Astrocyte (in vitro differentiated cells and primary cell): ENCODE measurements around the gene C15orf39. TPM values are rescaled to one million over a fixed set of nuclear protein-coding genes. Genes with fewer than 3 reads are reported as not detected.

ENCODE experiments used
- DNase-seq: peaks from one replicate; pipeline ENCODE4 v3.0.0-alpha.2; 2010; ENCODE audit warnings: low read depth
- FAIRE-seq: peaks from 2 replicates; lab custom pipeline; 2011; peaks lifted over from hg19 to GRCh38; lab: Jason Lieb, UNC
- H2AFZ ChIP-seq: 2 replicates; pipeline ENCODE4 v1.6.0; 2012; ENCODE audit warnings: low read depth, low read length, inconsistent platforms
- H3K27ac ChIP-seq: 2 replicates; pipeline ENCODE4 v1.5.1; 2011; ENCODE audit warnings: low read depth, low read length, inconsistent platforms
- H3K27me3 ChIP-seq: 2 replicates; pipeline ENCODE4 v1.6.0; 2011; ENCODE audit warnings: low read length, inconsistent platforms; ENCODE audit not compliant: insufficient read depth
- H3K36me3 ChIP-seq: 2 replicates; pipeline ENCODE4 v1.5.1; 2011; ENCODE audit warnings: low read length, inconsistent platforms; ENCODE audit not compliant: insufficient read depth
- H3K4me1 ChIP-seq: 2 replicates; pipeline ENCODE4 v1.5.1; 2011; ENCODE audit warnings: low read length, inconsistent platforms; ENCODE audit not compliant: insufficient read depth
- H3K4me2 ChIP-seq: 2 replicates; pipeline ENCODE4 v1.6.0; 2012; ENCODE audit warnings: low read length, inconsistent platforms
- H3K4me3 ChIP-seq: 2 replicates; pipeline ENCODE4 v1.5.1; 2011; ENCODE audit warnings: low read depth, mild to moderate bottlenecking, low read length, inconsistent platforms; ENCODE audit not compliant: insufficient read depth
- H3K79me2 ChIP-seq: 2 replicates; pipeline ENCODE4 v1.6.0; 2012; ENCODE audit warnings: mild to moderate bottlenecking, low read length, inconsistent platforms; ENCODE audit not compliant: insufficient read depth
- H3K9ac ChIP-seq: 2 replicates; pipeline ENCODE4 v1.6.0; 2012; ENCODE audit warnings: mild to moderate bottlenecking, low read length, inconsistent platforms
- H3K9me3 ChIP-seq: 2 replicates; pipeline ENCODE4 v1.5.1; 2012; ENCODE audit warnings: low read depth, mild to moderate bottlenecking, low read length, inconsistent platforms; ENCODE audit not compliant: insufficient read depth
- H4K20me1 ChIP-seq: 2 replicates; pipeline ENCODE4 v1.6.0; 2012; ENCODE audit warnings: low read length, inconsistent platforms; ENCODE audit not compliant: insufficient read depth
- H3K27ac Mint-ChIP-seq: one replicate; pipeline ENCODE4 v1.8.0; 2021; ENCODE audit warnings: mild to moderate bottlenecking, mixed read lengths; ENCODE audit not compliant: unreplicated experiment
- H3K27me3 Mint-ChIP-seq: one replicate; pipeline ENCODE4 v1.8.0; 2021; ENCODE audit warnings: low read depth, mixed read lengths; ENCODE audit not compliant: unreplicated experiment
- H3K36me3 Mint-ChIP-seq: one replicate; pipeline ENCODE4 v1.8.0; 2021; ENCODE audit warnings: low read depth, mixed read lengths; ENCODE audit not compliant: unreplicated experiment
- H3K4me1 Mint-ChIP-seq: one replicate; pipeline ENCODE4 v1.8.0; 2021; ENCODE audit warnings: low read depth, mixed read lengths; ENCODE audit not compliant: unreplicated experiment
- H3K4me3 Mint-ChIP-seq: one replicate; pipeline ENCODE4 v1.8.0; 2021; ENCODE audit warnings: mild to moderate bottlenecking, moderate library complexity, mixed read lengths; ENCODE audit not compliant: unreplicated experiment
- H3K9me3 Mint-ChIP-seq: one replicate; pipeline ENCODE4 v1.8.0; 2021; ENCODE audit warnings: mild to moderate bottlenecking, mixed read lengths; ENCODE audit not compliant: unreplicated experiment
- EZH2 ChIP-seq: IDR thresholded peaks from 2 replicates; pipeline ENCODE4 v1.6.1; 2012; ENCODE audit warnings: mild to moderate bottlenecking, low read length, inconsistent platforms; ENCODE audit not compliant: insufficient read depth
- total RNA-seq: library from RNA; stranded (reverse); gene quantifications from 2 replicates; pipeline ENCODE4 v1.2.1, GENCODE V29; 2021
- TF ChIP-seq, protein P1 (sequence below): IDR thresholded peaks from 2 replicates; pipeline ENCODE4 v1.5.1; 2011; ENCODE audit warnings: low read depth, mild to moderate bottlenecking, inconsistent platforms, low read length, moderate library complexity; ENCODE audit not compliant: insufficient read depth

Gene C15orf39
- total RNA-seq, 1 donor from 2014 or later = 21.8 TPM

DNA sequence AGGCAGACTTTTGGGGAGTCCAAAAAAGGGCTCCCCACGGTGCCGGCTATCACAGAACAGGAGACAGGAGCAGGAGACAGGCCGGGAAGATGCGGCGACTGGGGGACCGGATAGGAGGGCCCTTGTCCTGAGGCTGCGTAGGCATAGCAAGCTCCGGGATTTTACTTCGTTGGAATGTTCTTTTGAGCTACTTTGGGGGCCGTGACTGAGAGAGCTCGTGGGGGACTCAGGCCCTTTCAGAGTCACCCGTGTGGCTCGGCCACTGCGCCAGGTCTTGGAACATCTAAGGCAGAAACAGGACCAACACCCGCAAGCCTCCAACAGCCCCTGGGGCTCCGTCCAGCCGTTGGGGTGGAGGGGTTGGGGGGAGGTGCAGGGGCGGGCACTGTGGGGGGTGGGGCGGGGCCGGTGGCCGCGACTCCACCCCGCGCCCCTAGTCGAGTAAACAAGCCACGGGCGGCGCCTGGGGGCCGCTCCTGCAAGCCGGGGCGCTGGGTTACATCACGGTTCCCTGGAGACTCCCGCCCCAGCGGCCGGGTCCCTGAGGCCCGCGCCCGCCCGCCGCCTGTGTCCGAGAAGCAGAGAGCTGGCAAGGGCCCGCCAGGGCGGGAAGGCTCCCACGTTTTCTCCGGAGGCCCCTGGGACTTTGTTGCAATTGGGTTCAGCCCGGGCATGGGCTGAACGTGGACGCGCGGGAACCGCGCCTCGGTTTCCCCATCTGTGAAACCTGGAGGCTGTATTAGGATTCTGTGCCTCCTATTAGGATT is 23.3 kb upstream of the C15orf39 start:
- H3K9me3 ChIP-seq = no peaks in the 10 kb centered on the region
- H3K9ac ChIP-seq = peak overlapping the region; percentile 37
- H3K27ac ChIP-seq = no peak overlapping the region
- Mint-ChIP-seq H3K27ac (no peak overlapping the region), H3K4me3 (no peak overlapping the region), H3K27me3 (peaks cover 27% of the 10 kb centered on the region), H3K36me3 (no peaks in the 10 kb centered on the region), H3K9me3 (no peaks in the 10 kb centered on the region), H3K4me1 (peaks cover 18% of the 10 kb centered on the region)
- H3K4me2 ChIP-seq = peak overlapping the region; percentile 76
- no peaks in the 10 kb centered on the region for H3K79me2 ChIP-seq
- H2AFZ ChIP-seq = peak overlapping the region; percentile 75
- no peaks in the 10 kb centered on the region for H4K20me1 ChIP-seq
- peaks cover 38% of the 10 kb centered on the region for H3K4me1 ChIP-seq
- H3K27me3 ChIP-seq = peaks cover 14% of the 10 kb centered on the region
- TF ChIP-seq, protein P1, sequence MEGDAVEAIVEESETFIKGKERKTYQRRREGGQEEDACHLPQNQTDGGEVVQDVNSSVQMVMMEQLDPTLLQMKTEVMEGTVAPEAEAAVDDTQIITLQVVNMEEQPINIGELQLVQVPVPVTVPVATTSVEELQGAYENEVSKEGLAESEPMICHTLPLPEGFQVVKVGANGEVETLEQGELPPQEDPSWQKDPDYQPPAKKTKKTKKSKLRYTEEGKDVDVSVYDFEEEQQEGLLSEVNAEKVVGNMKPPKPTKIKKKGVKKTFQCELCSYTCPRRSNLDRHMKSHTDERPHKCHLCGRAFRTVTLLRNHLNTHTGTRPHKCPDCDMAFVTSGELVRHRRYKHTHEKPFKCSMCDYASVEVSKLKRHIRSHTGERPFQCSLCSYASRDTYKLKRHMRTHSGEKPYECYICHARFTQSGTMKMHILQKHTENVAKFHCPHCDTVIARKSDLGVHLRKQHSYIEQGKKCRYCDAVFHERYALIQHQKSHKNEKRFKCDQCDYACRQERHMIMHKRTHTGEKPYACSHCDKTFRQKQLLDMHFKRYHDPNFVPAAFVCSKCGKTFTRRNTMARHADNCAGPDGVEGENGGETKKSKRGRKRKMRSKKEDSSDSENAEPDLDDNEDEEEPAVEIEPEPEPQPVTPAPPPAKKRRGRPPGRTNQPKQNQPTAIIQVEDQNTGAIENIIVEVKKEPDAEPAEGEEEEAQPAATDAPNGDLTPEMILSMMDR = no peak
- peak; percentile 18 for TF ChIP-seq EZH2
- H3K36me3 ChIP-seq = no peaks in the 10 kb centered on the region
- DNase-seq = no peak
- no peak for FAIRE-seq
- H3K4me3 ChIP-seq = peak overlapping the region; percentile 17

DNA sequence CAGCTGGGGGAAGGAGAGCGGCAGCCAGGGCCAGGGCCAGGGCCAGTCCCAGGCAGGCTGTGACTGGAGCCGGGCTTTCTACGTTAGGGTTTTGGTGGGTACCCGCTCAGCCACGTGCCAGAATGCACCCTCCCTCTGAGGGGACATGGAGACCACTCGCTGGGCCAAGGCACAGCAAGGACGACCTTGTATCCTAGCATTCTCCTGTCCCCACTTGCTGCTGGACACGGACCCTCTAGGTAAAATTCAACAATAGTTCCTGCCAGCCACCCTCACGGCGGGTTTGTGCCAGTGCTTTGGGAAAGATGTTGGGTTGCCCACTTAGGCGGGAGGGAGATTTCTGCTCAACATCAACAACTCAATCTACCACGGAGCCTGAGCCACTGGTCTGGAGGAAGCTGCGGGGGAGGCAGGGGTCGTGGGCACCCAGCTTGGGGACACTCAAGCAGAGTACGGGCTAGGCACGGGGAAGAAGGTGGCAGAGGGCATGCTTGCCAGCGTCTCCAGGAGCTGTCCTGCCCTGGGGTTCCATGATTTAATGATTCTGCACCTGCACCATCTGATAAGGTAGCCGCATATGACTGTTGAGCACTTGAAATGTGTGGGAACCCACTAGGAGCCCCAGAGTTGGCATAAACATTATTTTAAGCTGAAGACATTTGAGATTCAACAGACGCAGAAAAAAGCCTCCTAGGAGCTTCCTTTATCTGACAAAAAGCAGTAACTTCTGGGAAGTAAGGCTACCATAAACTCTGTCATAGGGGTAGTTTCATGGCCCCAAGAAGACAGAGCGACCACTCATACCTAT is 22.5 kb upstream of the C15orf39 start:
- DNase-seq = no peak
- no peak overlapping the region for H3K4me3 ChIP-seq

More for the DNA sequence above, 22.5 kb upstream of the C15orf39 start:
- H3K9me3 Mint-ChIP-seq = no peaks in the 10 kb centered on the region
- Histone ChIP-seq H3K4me1 (peaks cover 38% of the 10 kb centered on the region), H3K36me3 (no peaks in the 10 kb centered on the region), H4K20me1 (no peaks in the 10 kb centered on the region), H2AFZ (peak overlapping the region; percentile 75), H3K27me3 (peaks cover 14% of the 10 kb centered on the region), H3K4me2 (peak overlapping the region; percentile 76), H3K27ac (no peak overlapping the region), H3K9ac (peak overlapping the region; percentile 37), H3K79me2 (no peaks in the 10 kb centered on the region), H3K9me3 (no peaks in the 10 kb centered on the region)
- no peak for FAIRE-seq
- TF ChIP-seq, protein P1 = no peak
- no peak for TF ChIP-seq EZH2
- H3K4me3 Mint-ChIP-seq = no peak overlapping the region
- peaks cover 18% of the 10 kb centered on the region for H3K4me1 Mint-ChIP-seq
- peaks cover 27% of the 10 kb centered on the region for H3K27me3 Mint-ChIP-seq
- H3K36me3 Mint-ChIP-seq = no peaks in the 10 kb centered on the region
- H3K27ac Mint-ChIP-seq = no peak overlapping the region
